GM19025 (cell line): ENCODE data around the gene CCDC54.
A peak's percentile ranks its signal among the peaks of the same experiment; 100 is the strongest.

Experiments used
- ATAC-seq: cut with Tn5 transposase; IDR thresholded peaks from one replicate; pipeline ENCODE4 v1.9.1; 2021; ENCODE audit warnings: mild to moderate bottlenecking, low read depth, moderate library complexity; ENCODE audit not compliant: unreplicated experiment

CCDC54 gene

GRCh38 chr3:107387555-107387954 lies 10.3 kb downstream of the CCDC54 start:
- no peak for ATAC-seq

GRCh38 chr3:107392549-107393165 lies 15.4 kb downstream of the CCDC54 start:
- ATAC-seq = no peak

GRCh38 chr3:107394502-107394901 lies 17.3 kb downstream of the CCDC54 start:
- ATAC-seq = no peak

GRCh38 chr3:107395066-107395465 lies 17.8 kb downstream of the CCDC54 start:
- ATAC-seq = no peak

DNA sequence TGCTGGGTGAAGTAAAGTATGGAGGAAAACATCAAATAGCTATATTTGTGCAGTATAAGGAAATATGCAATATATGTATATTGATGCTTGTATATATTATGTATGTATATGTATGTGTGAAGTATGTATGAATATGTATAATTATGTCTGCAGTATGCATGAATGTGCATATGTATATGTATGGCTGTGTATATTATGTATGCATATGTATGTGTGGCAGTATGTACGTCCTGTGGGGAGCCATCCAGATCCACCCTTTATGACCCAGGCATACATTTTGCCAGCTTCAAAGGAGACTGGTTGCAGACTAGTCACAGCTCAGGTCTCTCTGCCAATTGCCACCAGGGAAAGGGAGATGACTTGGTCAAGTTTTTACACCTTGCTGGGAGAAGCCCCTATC lies 24.1 kb downstream of the CCDC54 start:
- ATAC-seq = no peak

DNA sequence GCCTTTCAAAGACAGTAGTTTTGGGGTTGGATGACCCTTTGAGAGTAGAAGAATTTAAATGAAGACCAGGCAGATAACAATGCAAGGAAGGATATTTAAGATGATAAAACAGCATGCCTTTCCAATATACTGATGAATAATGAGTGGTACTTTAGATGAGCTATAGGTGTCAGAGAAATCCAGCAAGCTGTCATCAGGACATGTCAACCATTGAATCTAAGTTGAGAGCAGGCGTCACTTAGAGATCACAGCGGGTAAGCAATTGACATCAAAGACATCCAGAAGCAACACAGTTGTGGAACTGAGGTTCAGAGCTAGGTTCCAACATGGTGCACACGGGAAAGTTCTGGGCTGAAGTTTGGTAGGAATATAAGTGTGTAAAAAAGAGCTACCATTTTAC lies 25.0 kb downstream of the CCDC54 start:
- no peak for ATAC-seq

DNA sequence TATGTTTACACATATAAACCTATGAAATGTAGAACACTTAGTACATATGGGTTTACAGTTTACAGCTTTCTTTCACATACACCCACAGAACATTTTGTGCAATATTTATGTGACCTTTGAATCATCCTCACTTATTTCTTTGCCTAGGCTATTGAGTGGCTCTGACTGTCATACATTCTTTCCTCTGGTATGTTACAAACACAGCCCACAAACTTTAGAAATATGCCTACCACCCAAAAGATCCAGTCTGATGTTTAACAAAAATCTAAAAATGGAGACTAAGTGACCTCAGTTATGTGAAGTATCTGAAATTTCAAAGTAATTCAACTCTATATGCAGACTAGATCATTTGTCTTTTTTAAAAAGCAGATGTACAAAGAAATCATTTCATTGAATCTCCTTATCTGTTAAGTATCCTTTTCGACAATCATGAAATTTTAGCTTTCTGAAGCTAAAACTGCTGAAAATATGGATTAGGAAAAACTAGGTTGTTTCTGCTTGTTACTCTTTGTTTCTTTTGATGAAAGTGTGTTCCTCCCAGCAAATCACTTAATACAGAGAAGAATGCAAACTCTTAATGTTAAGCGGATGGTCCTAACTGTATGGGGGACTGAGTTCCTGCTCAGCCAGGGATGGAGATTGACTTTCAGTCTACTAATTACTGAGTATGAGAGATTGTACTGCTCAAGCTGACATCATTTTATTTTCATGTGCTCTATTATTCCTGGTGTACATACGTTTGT lies 27.7 kb downstream of the CCDC54 start:
- no peak for ATAC-seq

DNA sequence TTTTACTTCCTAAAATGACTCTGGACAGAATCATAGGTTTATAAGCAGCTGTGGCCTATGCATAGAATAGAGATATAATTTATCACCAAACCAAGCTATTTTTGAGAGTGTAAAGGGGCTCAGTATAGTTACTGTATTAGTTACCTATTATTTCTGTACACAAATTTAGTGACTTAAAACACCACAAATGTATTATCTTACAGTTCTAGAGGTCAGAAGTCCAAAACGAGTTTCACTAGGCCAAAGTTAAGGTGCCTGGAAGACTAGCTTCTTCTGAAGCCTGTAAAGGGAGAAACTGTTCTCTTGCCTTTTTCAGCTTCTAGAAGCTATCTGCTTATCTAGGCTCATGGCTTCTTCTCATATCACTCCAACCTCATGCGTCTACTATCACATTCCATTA lies 30.1 kb downstream of the CCDC54 start:
- no peak for ATAC-seq

DNA sequence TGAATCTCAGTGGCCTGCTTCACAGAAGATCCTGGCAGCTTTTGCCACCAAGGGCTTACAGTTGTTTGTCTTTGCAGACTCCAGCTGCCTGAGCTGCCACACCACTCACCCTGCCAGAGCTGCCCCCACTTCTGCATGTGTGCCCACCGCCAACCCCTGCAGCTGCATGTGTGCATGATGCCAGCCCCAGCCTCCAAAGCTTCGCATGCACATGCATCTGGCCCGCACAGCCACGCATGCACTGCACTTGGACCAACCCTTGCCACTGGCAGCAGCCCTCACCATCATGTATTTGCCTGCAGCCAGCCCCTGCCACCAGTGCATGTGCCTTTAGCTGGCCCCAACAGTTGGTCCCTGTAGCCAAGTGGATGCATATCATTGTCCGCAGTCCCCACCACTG lies 31.3 kb downstream of the CCDC54 start:
- ATAC-seq = no peak

GRCh38 chr3:107409365-107409764 lies 32.1 kb downstream of the CCDC54 start:
- ATAC-seq = no peak

GRCh38 chr3:107410606-107411005 lies 33.4 kb downstream of the CCDC54 start:
- ATAC-seq = no peak

DNA sequence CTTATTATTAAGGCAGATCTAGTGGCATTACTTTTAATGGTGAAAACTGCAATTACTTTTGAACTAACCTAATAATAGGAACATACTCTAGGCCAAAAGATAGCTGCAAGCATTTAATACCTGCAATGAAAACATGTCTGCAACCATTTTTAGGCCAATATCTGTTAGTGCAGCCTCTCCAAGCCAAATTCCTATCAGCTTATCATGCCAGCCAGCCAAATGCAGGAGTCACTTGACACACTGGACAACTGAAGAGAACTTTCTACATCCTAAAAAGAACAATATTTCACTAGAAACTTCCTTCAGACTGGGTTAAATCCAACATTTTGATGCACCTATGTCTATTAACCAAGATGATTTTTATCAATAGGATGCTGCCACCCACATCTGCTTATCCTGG lies 33.8 kb downstream of the CCDC54 start:
- no peak for ATAC-seq

DNA sequence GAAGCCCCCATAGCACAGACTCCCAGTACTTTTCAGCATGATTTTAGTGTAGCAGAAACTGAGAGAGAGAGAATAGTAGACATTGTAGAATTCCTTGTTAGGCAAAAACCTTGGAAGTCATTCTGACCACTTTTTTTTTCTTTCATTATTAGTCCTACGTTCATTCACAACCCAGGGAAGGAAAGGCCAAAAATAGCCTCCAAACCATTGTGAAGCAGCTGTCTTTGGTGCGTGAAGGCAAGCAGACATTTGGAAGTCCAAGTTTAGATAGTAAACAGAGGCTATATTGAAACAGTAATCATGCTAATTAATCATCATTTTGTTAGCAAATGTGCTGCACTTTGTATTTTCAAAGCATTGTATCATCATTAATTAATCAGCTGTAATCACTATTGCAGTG lies 34.5 kb downstream of the CCDC54 start:
- ATAC-seq = no peak

DNA sequence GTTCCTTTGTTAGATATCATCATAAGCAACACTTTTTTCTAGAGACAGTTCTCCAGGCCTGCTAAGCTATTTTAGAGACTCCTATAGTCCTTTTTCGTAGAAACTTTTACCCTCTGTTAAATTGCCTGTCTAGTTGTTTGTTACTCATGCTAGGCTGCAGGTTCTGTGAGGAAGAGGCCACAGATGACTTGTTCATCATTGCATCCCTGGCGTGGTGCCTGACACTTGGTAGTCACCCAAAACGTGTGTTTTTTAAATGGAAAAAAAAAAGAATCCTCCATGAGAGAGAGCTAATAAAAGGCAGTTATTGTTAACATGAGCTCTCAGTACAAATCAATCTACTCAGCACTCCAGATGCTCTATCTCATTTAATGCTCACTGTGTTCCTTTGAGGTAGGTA lies 35.1 kb downstream of the CCDC54 start:
- ATAC-seq = no peak

GRCh38 chr3:107413264-107413663 lies 36.0 kb downstream of the CCDC54 start:
- no peak for ATAC-seq

GRCh38 chr3:107414325-107414964 lies 37.2 kb downstream of the CCDC54 start:
- ATAC-seq = peak; percentile 77

GRCh38 chr3:107416138-107416537 lies 38.9 kb downstream of the CCDC54 start:
- no peak for ATAC-seq

DNA sequence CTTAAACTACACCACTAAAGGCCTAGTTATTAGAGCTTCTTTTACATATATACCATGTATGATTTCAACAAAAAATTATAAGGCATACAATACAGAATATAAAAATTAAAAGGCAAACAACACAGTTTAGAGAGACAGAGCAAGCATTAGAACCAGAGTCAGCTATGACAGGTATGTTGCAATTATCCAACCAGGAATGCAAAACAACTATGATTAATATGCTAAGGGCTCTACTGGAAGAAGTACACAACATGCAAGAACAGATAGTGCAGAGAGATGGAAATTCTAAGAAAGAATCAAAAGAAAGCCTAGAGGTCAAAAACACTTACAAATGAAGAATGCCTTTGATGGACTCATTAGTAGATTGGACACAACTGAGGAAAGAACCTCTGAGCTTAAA lies 39.6 kb downstream of the CCDC54 start:
- no peak for ATAC-seq

GRCh38 chr3:107421170-107421792 lies 44.0 kb downstream of the CCDC54 start:
- peak; percentile 73 for ATAC-seq

DNA sequence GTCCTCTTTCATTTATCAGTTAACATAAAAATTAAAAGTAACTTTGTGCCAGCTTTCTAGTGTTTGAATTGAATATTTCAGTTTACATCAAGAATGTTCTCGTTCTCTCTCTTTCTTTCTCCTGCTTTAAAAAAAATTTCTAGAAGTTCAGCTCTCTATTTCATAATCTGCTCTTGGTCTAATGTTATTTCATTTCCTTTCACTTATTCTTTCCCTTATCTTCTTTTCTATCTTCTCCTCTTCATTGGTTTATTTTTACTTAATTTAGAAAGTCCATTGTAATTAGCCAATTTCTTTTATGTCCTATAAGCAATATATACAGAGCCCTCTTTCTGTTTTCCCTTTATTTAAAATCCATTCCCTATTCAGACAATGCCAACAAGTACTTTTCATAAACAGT lies 44.6 kb downstream of the CCDC54 start:
- no peak for ATAC-seq

DNA sequence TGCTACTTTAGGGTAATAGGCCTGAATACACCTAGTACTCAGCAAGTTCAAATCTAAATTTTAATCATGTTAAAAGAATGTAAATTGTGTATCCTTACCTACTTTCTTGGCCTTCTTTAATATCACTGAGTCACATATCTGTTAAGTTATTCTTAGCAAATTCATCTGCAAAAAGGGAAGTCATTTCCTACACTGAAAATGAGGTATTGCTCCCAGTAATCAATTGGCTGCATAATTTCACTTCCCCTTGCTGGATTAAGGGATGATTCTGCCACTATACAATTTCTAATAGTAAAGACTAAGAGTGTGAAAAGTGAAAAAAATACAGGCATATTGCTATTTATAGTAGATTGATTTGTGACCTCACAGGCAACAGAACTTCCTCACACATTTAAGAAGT lies 47.8 kb downstream of the CCDC54 start:
- no peak for ATAC-seq
